Spleen (tissue), 7 donors: ENCODE results near the gene NBEA.

Experiments used
- CTCF ChIP-seq, 11 experiments: fragments of 200-600 bp in 7 of 11; fragments of 450-650 bp in 4 of 11; sonication (generic) in 4 of 11; IDR thresholded peaks in 8 of 11; conservative IDR thresholded peaks in 3 of 11; 1 replicate in 7 of 11; 2 replicates in 4 of 11; pipeline versions ENCODE4 v1.4.0 to v1.8.0; 2016 to 2021; ENCODE audit warnings: antibody characterized with exemption in 11 of 11, inconsistent platforms in 4 of 11, mild to moderate bottlenecking in 1 of 11
- POLR2A ChIP-seq, 3 donors: fragments of 450-650 bp; IDR thresholded peaks; one replicate each; pipeline ENCODE4 v1.5.1; 2017; ENCODE audit warnings: antibody characterized with exemption in 3 of 3, mild to moderate bottlenecking in 1 of 3
- donor health status: DM: no; HTN: no; CAD: no; lungs with moderate emphysema.
- donor health status: DM: no; HTN: no; CAD: no.
- donor health status: DM: no; HTN: no; CAD: no.

GRCh38 chr13:34941835-34942731, at the start of gene NBEA:
- peak in 1 of 3 donors; percentile 18 for TF ChIP-seq POLR2A (IDR thresholded peaks at IDR 0.05)
- TF ChIP-seq CTCF (IDR thresholded peaks at IDR 0.05 in 8 of 11, conservative IDR thresholded peaks at IDR 0.05 in 3 of 11), result peak in 8 of 11 experiments; percentile 12 to 61 (median 48)
